BLaER1 treated with 17β-estradiol and CSF1 and Interleukin-3, amounts not matched to agents 10 nM and 100 nM (cell line): ENCODE measurements around the gene BCAS3.

ENCODE experiments used
- H3K27ac ChIP-seq, 11 experiments: shearing (Covaris generic); formaldehyde crosslinking; 2 replicates each; pipeline ENCODE4 v1.8.1; 2022
- H3K27me3 ChIP-seq, 11 experiments: shearing (Covaris generic); formaldehyde crosslinking; 2 replicates each; pipeline ENCODE4 v1.8.1; 2022
- H3K36me3 ChIP-seq, 11 experiments: shearing (Covaris generic); formaldehyde crosslinking; 2 replicates each; pipeline ENCODE4 v1.8.1; 2022
- H3K4me1 ChIP-seq, 10 experiments: shearing (Covaris generic); formaldehyde crosslinking; 2 replicates each; pipeline ENCODE4 v1.8.1; 2022
- H3K4me2 ChIP-seq, 11 experiments: shearing (Covaris generic); formaldehyde crosslinking; 2 replicates each; pipeline ENCODE4 v1.8.1; 2022
- H3K4me3 ChIP-seq, 10 experiments: shearing (Covaris generic); formaldehyde crosslinking; 2 replicates each; pipeline ENCODE4 v1.8.1; 2022
- H3K9ac ChIP-seq, 11 experiments: shearing (Covaris generic); formaldehyde crosslinking; 2 replicates each; pipeline ENCODE4 v1.8.1; 2022
- H3K9me3 ChIP-seq, 11 experiments: shearing (Covaris generic); formaldehyde crosslinking; replicated peaks in 1 of 11; 2 replicates each; pipeline ENCODE4 v1.8.1; 2022
- H4K20me1 ChIP-seq, 11 experiments: shearing (Covaris generic); formaldehyde crosslinking; 2 replicates each; pipeline ENCODE4 v1.8.1; 2022
- Cebpa-rat ChIP-seq, 11 experiments: shearing (Covaris generic); IDR thresholded peaks; 2 replicates each; pipeline ENCODE4 v1.8.1; 2022

BCAS3 gene

GRCh38 chr17:61205931-61206330, 528.3 kb downstream of the BCAS3 start:
- H3K9me3 ChIP-seq, result no peaks in the 10 kb centered on the region
- no peak overlapping the region for H3K27ac ChIP-seq
- no peaks in the 10 kb centered on the region for H4K20me1 ChIP-seq
- H3K9ac ChIP-seq, result no peak overlapping the region
- H3K36me3 ChIP-seq, result no peaks in the 10 kb centered on the region
- H3K4me1 ChIP-seq, result peaks cover 0 to 5% (median 0%) of the 10 kb centered on the region in 10 experiments; a peak in 1 of 20 replicates
- H3K4me2 ChIP-seq, result no peak overlapping the region
- TF ChIP-seq Cebpa-rat (IDR thresholded peaks at IDR 0.05), result no peak
- H3K27me3 ChIP-seq, result no peaks in the 10 kb centered on the region
- H3K4me3 ChIP-seq, result no peak overlapping the region

DNA sequence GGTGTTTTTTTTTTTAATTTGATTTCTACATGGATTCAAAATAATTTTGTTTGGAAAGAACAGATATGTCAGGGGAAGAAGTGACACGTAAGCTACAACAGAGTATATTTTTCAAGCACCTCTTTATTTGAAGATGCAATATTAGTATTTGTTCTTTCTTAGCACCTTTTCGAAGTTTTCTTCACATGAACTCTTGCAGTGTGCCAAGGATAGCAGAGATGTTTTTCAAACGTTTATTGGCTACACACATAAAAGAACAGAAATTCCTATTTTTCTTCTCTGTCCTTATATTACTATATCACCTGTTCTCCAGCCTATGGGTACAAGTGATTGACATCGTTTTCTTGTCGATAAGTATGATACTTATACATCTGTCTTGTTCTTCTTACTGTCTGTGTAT, 529.3 kb downstream of the BCAS3 start:
- Histone ChIP-seq H3K4me2 (no peak overlapping the region), H3K4me1 (peaks cover 0 to 5% (median 0%) of the 10 kb centered on the region in 10 experiments; a peak in 1 of 20 replicates), H4K20me1 (no peaks in the 10 kb centered on the region), H3K9ac (no peak overlapping the region), H3K36me3 (no peaks in the 10 kb centered on the region), H3K9me3 (no peaks in the 10 kb centered on the region), H3K27me3 (no peaks in the 10 kb centered on the region), H3K4me3 (no peak overlapping the region), H3K27ac (no peak overlapping the region)
- TF ChIP-seq Cebpa-rat (IDR thresholded peaks at IDR 0.05), result no peak

DNA sequence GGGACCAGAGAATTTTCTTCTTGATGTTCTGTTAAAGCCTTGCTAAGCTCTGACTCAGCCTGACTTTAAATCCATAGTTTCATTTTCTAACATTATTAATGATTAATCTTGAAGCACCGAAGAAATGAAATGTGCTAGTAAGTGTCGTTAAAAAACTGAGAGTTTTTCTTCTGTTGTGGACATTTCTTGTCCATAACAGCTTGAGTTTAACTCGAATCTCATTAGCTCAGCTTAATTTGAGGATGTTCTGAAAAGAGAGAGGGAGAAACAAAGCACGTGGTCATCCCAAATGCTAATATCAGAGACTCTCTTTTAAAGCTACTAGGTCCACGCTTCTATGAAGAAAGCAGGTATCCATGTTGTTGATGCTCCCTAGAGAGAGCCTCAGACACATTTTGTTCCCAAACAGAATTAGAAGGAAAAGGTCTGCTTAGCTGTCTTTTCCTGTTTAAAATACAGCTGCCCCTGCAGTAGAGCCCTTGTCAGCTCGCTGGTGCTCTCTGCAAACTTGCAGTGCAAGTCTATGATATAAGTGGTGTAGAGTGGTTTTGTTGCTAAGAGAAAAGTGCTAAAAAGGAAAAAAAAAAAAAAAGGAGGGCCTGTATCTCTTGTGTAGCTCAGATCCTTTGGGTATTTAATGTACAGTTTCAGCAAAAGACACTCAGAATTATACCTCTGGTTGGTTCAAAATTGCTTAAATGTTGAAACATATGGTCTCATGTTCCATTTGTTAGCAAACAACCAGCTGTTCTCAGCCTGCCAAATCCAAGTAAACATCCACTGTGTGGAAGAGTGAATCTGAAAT, 530.9 kb downstream of the BCAS3 start:
- Histone ChIP-seq H3K4me1 (peaks cover 0 to 5% (median 0%) of the 10 kb centered on the region in 10 experiments; a peak in 1 of 20 replicates), H3K27me3 (no peaks in the 10 kb centered on the region), H3K4me3 (no peak overlapping the region), H3K27ac (no peak overlapping the region), H4K20me1 (no peaks in the 10 kb centered on the region), H3K4me2 (no peak overlapping the region), H3K9me3 (no peaks in the 10 kb centered on the region), H3K9ac (no peak overlapping the region), H3K36me3 (no peaks in the 10 kb centered on the region)
- TF ChIP-seq Cebpa-rat (IDR thresholded peaks at IDR 0.05), result no peak

DNA sequence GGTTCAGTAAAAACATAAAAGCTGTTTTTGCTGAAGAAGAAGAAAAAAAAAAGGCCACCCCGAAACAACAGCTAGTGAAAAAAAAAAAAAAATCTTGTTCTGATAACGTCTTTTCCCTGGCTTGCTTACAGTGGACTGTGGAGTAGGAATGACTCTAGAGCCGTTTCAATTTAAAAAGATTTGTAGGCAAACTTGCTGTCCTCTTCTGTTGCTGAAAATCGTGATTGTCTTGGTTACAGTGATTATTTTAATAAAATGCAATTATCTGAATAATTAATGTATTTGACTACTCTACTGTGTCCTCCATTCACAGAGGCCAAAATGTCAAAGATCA, 531.4 kb downstream of the BCAS3 start:
- Histone ChIP-seq H3K27ac (no peak overlapping the region), H3K4me2 (no peak overlapping the region), H3K9ac (no peak overlapping the region), H3K27me3 (no peaks in the 10 kb centered on the region), H3K9me3 (no peaks in the 10 kb centered on the region), H4K20me1 (no peaks in the 10 kb centered on the region), H3K4me1 (peaks cover 0 to 5% (median 0%) of the 10 kb centered on the region in 10 experiments; a peak in 1 of 20 replicates), H3K36me3 (no peaks in the 10 kb centered on the region), H3K4me3 (no peak overlapping the region)
- no peak for TF ChIP-seq Cebpa-rat (IDR thresholded peaks at IDR 0.05)

- Histone ChIP-seq H4K20me1 (no peaks in the 10 kb centered on the region), H3K9ac (no peak overlapping the region), H3K4me3 (no peak overlapping the region), H3K27me3 (no peaks in the 10 kb centered on the region), H3K4me1 (peaks cover 0 to 5% (median 0%) of the 10 kb centered on the region in 10 experiments; a peak in 2 of 20 replicates), H3K9me3 (no peaks in the 10 kb centered on the region), H3K27ac (no peak overlapping the region), H3K36me3 (no peaks in the 10 kb centered on the region), H3K4me2 (no peak overlapping the region)
- no peak for TF ChIP-seq Cebpa-rat (IDR thresholded peaks at IDR 0.05)
Observed at GRCh38 chr17:61209525-61209924, 531.9 kb downstream of the BCAS3 start.

DNA sequence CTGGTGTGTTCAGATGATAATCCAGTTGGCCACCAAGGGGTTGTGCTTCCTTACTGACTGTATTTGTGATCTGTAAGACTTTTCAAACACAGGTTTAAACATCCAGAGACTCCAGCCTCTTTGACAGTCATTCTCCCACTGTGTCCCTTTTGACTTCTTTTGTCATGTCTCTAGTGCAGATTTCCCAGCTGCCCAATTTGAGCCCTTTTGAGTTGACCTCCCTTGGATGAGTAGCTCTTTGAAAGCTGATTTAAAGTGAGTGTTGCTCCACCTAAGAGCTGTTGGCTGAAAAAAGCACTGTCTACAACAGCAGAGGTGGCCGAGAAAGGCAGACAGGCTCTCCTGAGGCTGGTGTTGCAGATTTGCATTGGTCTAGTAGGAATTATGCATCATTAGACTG, 533.6 kb downstream of the BCAS3 start:
- Histone ChIP-seq H3K9ac (no peak overlapping the region), H3K4me2 (no peak overlapping the region), H3K4me3 (no peak overlapping the region), H3K4me1 (peaks cover 0 to 7% (median 0%) of the 10 kb centered on the region in 10 experiments; a peak in 4 of 20 replicates), H4K20me1 (no peaks in the 10 kb centered on the region), H3K27me3 (no peaks in the 10 kb centered on the region), H3K27ac (no peak overlapping the region), H3K36me3 (no peaks in the 10 kb centered on the region), H3K9me3 (no peaks in the 10 kb centered on the region)
- no peak for TF ChIP-seq Cebpa-rat (IDR thresholded peaks at IDR 0.05)

- no peaks in the 10 kb centered on the region for H3K36me3 ChIP-seq
- no peak overlapping the region for H3K4me3 ChIP-seq
- no peak for TF ChIP-seq Cebpa-rat (IDR thresholded peaks at IDR 0.05)
- H3K27me3 ChIP-seq, result no peaks in the 10 kb centered on the region
- H3K9me3 ChIP-seq, result no peaks in the 10 kb centered on the region
- no peak overlapping the region for H3K27ac ChIP-seq
- no peak overlapping the region for H3K4me2 ChIP-seq
- H4K20me1 ChIP-seq, result no peaks in the 10 kb centered on the region
- no peak overlapping the region for H3K9ac ChIP-seq
- peaks cover 5 to 10% (median 9%) of the 10 kb centered on the region in 10 experiments for H3K4me1 ChIP-seq
Observed at GRCh38 chr17:61212655-61213054, 535.0 kb downstream of the BCAS3 start.

DNA sequence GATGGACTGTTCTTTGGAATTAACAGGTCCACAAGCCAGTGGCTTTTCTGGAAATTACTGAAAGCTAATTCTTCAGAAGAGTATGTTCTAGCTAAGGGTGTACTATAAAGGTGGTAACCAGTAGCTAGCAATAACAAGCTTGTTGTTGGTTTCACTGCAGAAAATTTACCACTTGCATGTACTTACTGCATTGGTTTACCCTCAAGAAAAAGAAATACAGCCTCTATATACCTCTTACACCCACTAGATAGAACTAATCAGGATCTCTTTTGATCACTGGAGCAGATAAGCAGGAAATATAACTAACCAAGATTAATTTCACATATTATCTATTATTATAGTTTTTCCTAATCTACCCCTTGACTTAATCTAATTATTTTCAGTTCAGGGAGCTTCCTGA, 537.1 kb downstream of the BCAS3 start:
- peaks cover 23 to 31% (median 30%) of the 10 kb centered on the region in 10 experiments for H3K4me1 ChIP-seq
- no peak overlapping the region for H3K4me3 ChIP-seq
- no peaks in the 10 kb centered on the region for H3K36me3 ChIP-seq
- no peak overlapping the region for H3K27ac ChIP-seq
- no peaks in the 10 kb centered on the region for H3K27me3 ChIP-seq
- H3K9ac ChIP-seq, result no peak overlapping the region
- peak overlapping the region in 2 of 11 experiments; percentile 21 to 33; a peak in 1 of 22 replicates for H3K4me2 ChIP-seq
- H3K9me3 ChIP-seq, result no peaks in the 10 kb centered on the region
- no peak for TF ChIP-seq Cebpa-rat (IDR thresholded peaks at IDR 0.05)
- no peaks in the 10 kb centered on the region for H4K20me1 ChIP-seq

DNA sequence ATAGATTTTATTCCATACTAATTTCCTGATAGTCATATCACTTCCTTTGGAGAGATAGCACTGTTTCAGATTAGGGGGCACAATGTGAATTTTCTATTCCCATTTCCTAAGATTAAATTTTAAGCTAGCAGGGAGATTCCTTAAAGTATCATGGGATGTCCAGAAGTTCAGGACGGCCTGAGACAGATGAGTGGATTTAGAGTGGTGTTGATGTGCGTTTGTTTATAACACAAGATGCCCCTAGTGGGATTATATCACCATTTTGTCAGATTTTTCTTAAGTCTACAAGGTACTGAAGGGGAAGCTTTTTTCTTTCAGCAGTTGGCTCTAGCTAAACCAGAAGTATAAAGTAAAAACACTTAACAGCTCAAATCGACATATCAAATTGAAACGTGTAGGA, 538.4 kb downstream of the BCAS3 start:
- Histone ChIP-seq H3K27ac (no peak overlapping the region), H3K4me2 (no peak overlapping the region), H4K20me1 (no peaks in the 10 kb centered on the region), H3K27me3 (no peaks in the 10 kb centered on the region), H3K4me1 (peaks cover 36 to 44% (median 41%) of the 10 kb centered on the region in 10 experiments), H3K9ac (no peak overlapping the region), H3K36me3 (no peaks in the 10 kb centered on the region), H3K9me3 (no peaks in the 10 kb centered on the region), H3K4me3 (no peak overlapping the region)
- no peak for TF ChIP-seq Cebpa-rat (IDR thresholded peaks at IDR 0.05)
